GM21423 (cell line): ENCODE results near the gene GLT8D1.
A peak's percentile ranks its signal among the peaks of the same experiment; 100 is the strongest.
"Not testable (repeated sequence)": the region's sequence is repeated elsewhere in the genome, so short reads cannot be mapped to it uniquely, and the experiment has no call there.

Source experiments
- ATAC-seq: cut with Tn5 transposase; IDR thresholded peaks from one replicate; pipeline ENCODE4 v1.9.1; 2021; ENCODE audit warnings: mild to moderate bottlenecking, moderate library complexity; ENCODE audit not compliant: unreplicated experiment

GLT8D1 gene

GRCh38 chr3:52684184-52684583, 21.4 kb downstream of the GLT8D1 start:
- no peak for ATAC-seq

DNA sequence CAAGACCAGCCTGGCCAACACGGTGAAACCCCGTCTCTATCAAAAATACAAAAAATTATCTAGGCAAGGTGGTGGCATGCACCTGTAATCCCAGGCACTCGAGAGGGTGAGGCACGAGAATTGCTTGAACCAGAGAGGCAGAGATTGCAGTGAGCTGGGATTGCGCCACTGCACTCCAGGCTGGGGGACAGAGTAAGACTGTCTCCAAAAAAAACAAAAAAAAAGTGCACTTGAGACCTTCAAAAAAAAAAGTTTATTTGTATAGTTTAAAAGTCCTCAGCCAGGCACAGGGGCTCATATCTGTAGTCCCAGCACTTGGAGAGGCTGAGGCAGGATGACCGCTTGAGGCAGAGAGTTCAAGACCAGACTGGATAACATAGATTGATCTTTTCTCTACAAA, 22.0 kb downstream of the GLT8D1 start:
- ATAC-seq, result no peak

GRCh38 chr3:52682016-52682415, 23.6 kb downstream of the GLT8D1 start:
- no peak for ATAC-seq

DNA sequence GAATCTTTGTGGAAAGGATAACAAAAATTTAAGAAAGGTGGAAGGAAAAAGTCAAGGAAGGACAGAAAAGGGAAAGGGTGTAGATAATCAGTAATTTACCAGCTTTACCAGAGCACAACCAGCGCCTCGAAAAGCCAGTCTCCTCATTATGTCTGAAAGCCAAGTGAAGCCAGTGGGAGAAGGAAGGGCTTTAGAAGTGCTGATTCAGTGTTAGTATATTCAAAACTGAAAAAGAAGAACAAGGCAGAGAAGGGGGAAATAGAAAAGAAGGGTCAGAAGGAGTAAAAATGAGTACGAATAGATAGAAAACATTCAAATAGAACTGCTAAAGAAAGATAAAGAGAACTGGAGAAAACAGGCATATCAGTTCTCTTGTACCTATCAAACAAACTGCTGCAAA, 24.0 kb downstream of the GLT8D1 start:
- ATAC-seq, result no peak

- ATAC-seq, result no peak
Measured at GRCh38 chr3:52679811-52680210, 25.8 kb downstream of the GLT8D1 start.

- ATAC-seq, result no peak
Measured at GRCh38 chr3:52679199-52679538, 26.4 kb downstream of the GLT8D1 start.

GRCh38 chr3:52678265-52679198, 27.1 kb downstream of the GLT8D1 start:
- no peak for ATAC-seq

- ATAC-seq, result not testable (repeated sequence)
Measured at GRCh38 chr3:52676201-52676600, 29.4 kb downstream of the GLT8D1 start.

DNA sequence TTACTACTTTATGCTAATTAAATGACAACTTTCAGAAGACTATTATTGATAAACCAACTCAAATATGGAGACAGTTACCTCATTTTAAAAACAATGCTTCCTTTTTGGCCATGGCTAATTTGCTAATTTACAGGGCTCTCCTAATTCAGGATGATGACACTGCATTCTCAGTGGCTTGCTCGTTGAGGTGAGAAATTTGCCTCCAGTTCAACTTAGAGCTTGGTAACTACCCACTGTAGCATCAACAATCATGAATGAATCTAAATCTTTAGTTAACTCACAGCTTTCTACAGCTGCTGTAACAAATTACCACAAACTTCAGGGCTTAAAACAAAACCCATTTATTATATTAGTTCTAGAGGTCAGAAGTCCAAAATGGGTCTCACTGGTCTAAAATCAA, 33.9 kb downstream of the GLT8D1 start:
- ATAC-seq, result no peak

DNA sequence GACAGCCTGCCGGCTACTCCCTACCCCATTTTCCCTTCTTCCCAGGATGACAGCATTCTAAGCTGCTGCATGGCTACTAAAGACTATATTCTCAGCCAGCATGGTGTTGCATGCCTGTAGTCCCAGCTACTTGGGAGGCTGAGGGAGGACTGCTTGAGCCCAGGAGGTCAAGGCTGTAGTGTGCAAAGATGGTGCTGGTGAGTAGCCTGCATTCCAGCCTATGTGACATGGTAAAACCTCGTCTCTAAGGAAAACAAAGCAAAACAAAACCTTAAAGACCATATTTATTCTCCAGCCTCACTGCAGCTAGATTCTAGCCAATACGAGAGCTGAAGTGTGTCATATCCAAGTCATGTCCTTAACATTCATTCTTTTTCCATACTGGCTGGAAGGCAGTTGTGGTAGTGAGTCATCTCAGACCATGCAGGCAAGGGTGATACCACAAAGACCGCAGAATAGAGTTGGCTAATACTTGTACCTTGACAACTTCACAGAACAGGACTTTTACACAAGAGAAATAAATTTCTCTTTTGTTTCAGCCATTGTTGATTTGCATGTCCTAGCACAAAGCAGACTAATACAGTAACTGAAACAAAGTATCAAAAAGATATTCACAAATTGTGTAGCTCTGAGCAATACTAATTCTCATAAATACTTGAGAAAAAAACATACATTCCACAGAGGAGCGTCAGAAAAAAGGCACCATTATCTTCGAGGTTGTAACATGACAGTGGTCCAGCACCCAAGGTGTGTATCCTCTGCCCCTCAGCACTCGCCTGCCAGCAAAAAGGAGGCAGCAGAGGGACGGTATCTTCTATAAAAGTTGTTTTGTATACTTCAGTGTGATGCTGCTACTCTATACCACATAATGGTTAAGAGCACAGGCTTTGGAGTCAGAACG, 34.7 kb downstream of the GLT8D1 start:
- ATAC-seq, result peak; percentile 82

DNA sequence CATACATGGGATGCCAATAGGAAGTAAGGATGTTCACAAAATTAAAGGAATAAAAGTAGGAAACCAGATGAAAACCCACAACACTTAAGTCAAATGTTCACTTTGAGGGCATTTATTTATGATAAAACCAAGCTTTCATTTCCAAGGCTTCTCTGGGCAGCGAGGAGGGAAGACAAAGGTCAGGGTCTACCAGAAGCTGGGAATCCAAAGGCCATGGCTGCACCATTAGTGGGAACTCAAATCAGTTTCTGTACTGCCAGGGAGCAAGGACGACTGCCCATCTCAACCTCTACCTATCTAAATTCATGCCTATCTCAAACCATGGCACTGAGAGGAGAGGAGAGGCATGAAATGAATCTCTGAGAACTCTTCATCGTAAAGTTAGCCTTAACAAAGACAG, 42.5 kb downstream of the GLT8D1 start:
- no peak for ATAC-seq

- no peak for ATAC-seq
Measured at GRCh38 chr3:52660046-52660445, 45.5 kb downstream of the GLT8D1 start.

DNA sequence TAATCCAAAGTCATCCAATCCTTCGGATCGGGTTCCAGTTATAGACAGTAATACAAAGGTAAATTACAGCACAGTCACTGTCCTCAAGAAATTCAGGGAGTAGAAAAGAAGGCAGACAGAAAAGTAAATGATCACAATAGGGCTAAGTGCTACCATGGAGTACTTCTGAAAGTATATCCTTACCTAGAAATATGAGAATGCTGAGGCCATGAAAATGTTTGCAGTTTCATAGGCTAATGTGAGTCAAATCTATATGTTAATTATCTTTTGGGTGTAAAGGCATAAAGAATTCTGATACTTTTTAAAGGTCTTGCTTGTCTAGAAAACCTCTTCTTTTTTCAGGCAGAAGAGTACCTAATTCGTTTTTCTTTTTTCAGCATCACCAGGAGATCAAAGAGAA, 49.7 kb downstream of the GLT8D1 start:
- no peak for ATAC-seq

DNA sequence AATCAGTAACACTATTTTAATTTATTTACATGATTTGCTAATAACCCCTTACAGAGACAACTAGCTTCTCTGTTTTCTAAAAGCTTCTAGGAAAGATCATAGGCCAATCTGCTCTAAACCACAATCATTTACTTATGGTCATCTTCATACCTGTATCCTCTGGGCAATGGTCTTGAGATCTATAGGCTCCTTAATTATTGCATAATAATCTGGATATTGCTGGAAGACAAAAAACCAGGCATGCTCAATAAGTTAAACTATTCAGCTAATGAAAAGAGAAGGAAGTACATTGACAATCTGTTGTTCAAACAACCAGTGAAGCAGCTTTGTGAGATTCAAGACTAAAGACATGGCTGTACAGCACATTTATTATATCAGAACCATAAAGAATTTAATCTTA, 54.0 kb downstream of the GLT8D1 start:
- ATAC-seq, result no peak

GRCh38 chr3:52650439-52650838, 55.2 kb downstream of the GLT8D1 start:
- ATAC-seq, result no peak

DNA sequence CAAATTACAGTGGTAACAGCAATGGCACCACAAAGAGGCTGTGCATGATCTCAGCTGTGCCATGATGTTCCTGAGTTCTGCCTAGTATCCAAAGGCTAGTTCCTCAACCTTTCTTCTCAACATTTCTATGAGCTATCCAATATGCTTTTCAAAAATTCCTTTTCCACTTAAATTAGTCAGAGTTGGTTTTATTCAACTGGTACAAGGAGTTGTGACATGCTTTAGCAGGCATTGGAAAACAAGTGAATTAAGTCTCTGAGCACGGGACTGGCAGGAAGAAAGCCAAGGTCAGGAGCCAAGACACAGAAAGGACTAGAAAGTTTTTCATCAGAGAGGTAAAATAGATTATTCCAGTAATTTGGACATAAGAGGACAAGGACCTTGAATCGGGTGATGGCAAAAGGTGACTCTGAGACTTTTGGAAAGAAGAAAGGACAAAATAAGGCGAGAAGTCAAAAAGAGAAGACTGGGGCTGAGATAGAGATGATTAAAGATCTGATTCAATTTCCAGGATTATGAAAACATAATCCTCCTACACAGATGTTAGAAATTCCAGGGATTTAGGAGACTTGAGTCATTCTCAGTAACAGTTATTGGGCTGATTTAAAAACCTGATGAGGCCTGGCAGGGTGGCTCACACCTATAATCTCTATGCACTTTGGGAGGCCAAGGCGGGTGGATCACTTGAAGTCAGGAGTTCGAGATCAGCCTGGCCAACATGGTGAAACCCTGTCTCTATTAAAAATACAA, 56.0 kb downstream of the GLT8D1 start:
- no peak for ATAC-seq

DNA sequence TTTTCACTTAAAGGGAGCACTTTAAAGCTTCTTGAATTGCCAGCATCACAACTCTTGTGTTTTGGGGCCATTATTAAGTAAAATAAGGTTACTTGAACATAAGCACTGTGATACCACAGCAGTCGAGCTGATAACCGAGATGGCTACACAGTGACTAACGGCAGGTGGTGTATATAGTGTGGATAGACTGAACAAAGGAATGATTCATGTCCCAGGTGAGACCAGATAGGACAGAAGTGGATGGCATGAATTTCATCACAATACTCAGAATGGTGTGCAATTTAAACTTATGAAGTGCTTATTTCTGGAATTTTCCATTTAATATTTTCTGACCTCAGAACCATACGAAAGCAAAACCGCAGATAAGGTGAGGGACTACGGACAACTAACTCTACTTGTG, 60.0 kb downstream of the GLT8D1 start:
- no peak for ATAC-seq
